ENCODE results near the gene RNF144A. TPM values are rescaled to one million over a fixed set of nuclear protein-coding genes. Genes with fewer than 3 reads are reported as not detected.
A peak's percentile ranks its signal among the peaks of the same experiment; 100 is the strongest.

Gene RNF144A
- total and polyA plus RNA-seq, 10 of the 15 experiments (the other 5 are each of a cell fraction or from before 2014, with no cell fraction given): 0.02 to 12.1 (median 0.48) TPM; not detected in 1

GRCh38 chr2:7004636-7005035 lies 87.4 kb downstream of the RNF144A start:
- no peaks in the 10 kb centered on the region for H3K79me2 ChIP-seq (ENCODE audit: control insufficient read depth, insufficient read depth, low read length)
- SMC1A ChIA-PET (ENCODE audit: uncharacterized antibody, unreplicated experiment): interaction anchor here (1.0 to 2.8 kb wide), 6 partner anchors 9 to 108 kb away, joined by 3 to 9 read pairs (median 4); no protein-coding TSS in a partner anchor
- BruUV-seq (replicated peaks): no TSS peak
- intact Hi-C loops (cut with micrococcal nuclease; ENCODE audit: unreplicated experiment): no loop called here
- in situ Hi-C loops (cut with MboI): no loop called here
- H3K4me3 ChIP-seq: no peak overlapping the region
- H3K27ac ChIP-seq (ENCODE audit: control insufficient read depth, insufficient read depth): no peak overlapping the region
- TF ChIP-seq NR2C1 (IDR thresholded peaks at IDR 0.05): no peak
- TF ChIP-seq RAD21 (IDR thresholded peaks at IDR 0.05; ENCODE audit: insufficient read depth, low read depth, low read length): no peak
- no peak for TF ChIP-seq KLF5 (IDR thresholded peaks at IDR 0.05; ENCODE audit: partially characterized antibody)
- TF ChIP-seq YBX1 (IDR thresholded peaks at IDR 0.05): no peak
- TF ChIP-seq ZBTB11 (CRISPR knock-in tag; IDR thresholded peaks at IDR 0.05): no peak
- no peak for TF ChIP-seq MTA3 (IDR thresholded peaks at IDR 0.05; ENCODE audit: borderline replicate concordance, low read length)
- TF ChIP-seq TCF12 (IDR thresholded peaks at IDR 0.05; ENCODE audit: low read depth, low read length): no peak
- TF ChIP-seq CEBPZ (IDR thresholded peaks at IDR 0.05; ENCODE audit: low read depth, low read length): no peak
- TF ChIP-seq HCFC1 (IDR thresholded peaks at IDR 0.05; ENCODE audit: low read length): no peak
- TF ChIP-seq WRNIP1 (IDR thresholded peaks at IDR 0.05; ENCODE audit: borderline replicate concordance, low read depth, low read length): no peak
- TF ChIP-seq STAT1 (conservative IDR thresholded peaks at IDR 0.05): no peak
- TF ChIP-seq EP300 (IDR thresholded peaks at IDR 0.05; ENCODE audit: borderline replicate concordance in 1 of 2, control insufficient read depth in 1 of 2, low read depth in 2 of 2, low read length in 2 of 2): no peak
- TF ChIP-seq SKIL (IDR thresholded peaks at IDR 0.05; ENCODE audit: low read depth, poor library complexity, severe bottlenecking): no peak
- no peak for TF ChIP-seq MAX (IDR thresholded peaks at IDR 0.05; ENCODE audit: low read depth, low read length)
- peaks cover 17% of the 10 kb centered on the region for H3K4me1 ChIP-seq (ENCODE audit: control insufficient read depth, insufficient read depth, low read length)
- ATAC-seq: no peak
- POLR2A ChIA-PET: no interaction called here
- CTCF ChIA-PET: interaction anchor here (1.4 to 9.5 kb wide), 3 partner anchors 9 to 109 kb away, joined by 3 to 78 read pairs (median 52); no protein-coding TSS in a partner anchor
- H2AFZ ChIP-seq (ENCODE audit: control insufficient read depth, low read depth, low read length): no peak overlapping the region
- H3K9ac ChIP-seq (ENCODE audit: control insufficient read depth, insufficient read depth, low read length): no peak overlapping the region
- DNase-seq (ENCODE audit: low read depth, low spot score): no peak
- H3K36me3 ChIP-seq (ENCODE audit: control insufficient read depth in 2 of 2, insufficient read depth in 2 of 2, low read length in 1 of 2): no peaks in the 10 kb centered on the region
- no peaks in the 10 kb centered on the region for H3K9me3 ChIP-seq (replicated peaks; ENCODE audit: control insufficient read depth, insufficient read depth, low read length)
- H3K27me3 ChIP-seq (replicated peaks in 1 of 2; ENCODE audit: control insufficient read depth in 2 of 2, insufficient read depth in 2 of 2, low read length in 1 of 2): no peaks in the 10 kb centered on the region
- WGBS (ENCODE audit: insufficient coverage, insufficient replicate concordance, low lambda C conversion rate, missing lambda C conversion rate): 33% methylated on average over 4 of the region's 4 CpGs
- RAD21 ChIA-PET (ENCODE audit: unreplicated experiment): interaction anchor here (1.2 kb wide), 1 partner anchor 108 kb away, joined by 5 read pairs; no protein-coding TSS in a partner anchor
- H3K4me2 ChIP-seq (ENCODE audit: control insufficient read depth, insufficient read depth): no peak overlapping the region
- no peaks in the 10 kb centered on the region for H4K20me1 ChIP-seq (ENCODE audit: control insufficient read depth, insufficient read depth)
- FAIRE-seq: peak; percentile 31
